GM12878 (cell line): ENCODE measurements around the gene GCNT4.
A peak's percentile ranks its signal among the peaks of the same experiment; 100 is the strongest.

Experiments used
- ATF7 ChIP-seq: fragments of 450-650 bp; IDR thresholded peaks from 2 replicates; pipeline ENCODE4 v1.6.1; 2016; ENCODE audit warnings: low read depth, mild to moderate bottlenecking
- CTCF ChIP-seq, 3 experiments: IDR thresholded peaks in 2 of 3; conservative IDR thresholded peaks in 1 of 3; 2 replicates each; pipeline ENCODE4 v1.5.1; 2011; ENCODE audit warnings: low read depth in 3 of 3, low read length in 3 of 3, mild to moderate bottlenecking in 3 of 3, control low read depth in 2 of 3, moderate library complexity in 2 of 3, inconsistent platforms in 1 of 3, mixed read lengths in 1 of 3; ENCODE audit not compliant: control insufficient read depth in 2 of 3, insufficient read depth in 1 of 3; ENCODE audit errors: extremely low read depth in 1 of 3
- ESRRA ChIP-seq: IDR thresholded peaks from 2 replicates; pipeline ENCODE4 v1.6.1; 2012; ENCODE audit warnings: mild to moderate bottlenecking, low read length, improper control_type of control experiment
- HCFC1 ChIP-seq: fragments of 150-350 bp; IDR thresholded peaks from 2 replicates; pipeline ENCODE4 v1.6.1; 2014; ENCODE audit warnings: low read length
- MYC ChIP-seq: IDR thresholded peaks from 2 replicates; pipeline ENCODE4 v1.6.1; 2011; ENCODE audit warnings: mild to moderate bottlenecking, low read length, moderate library complexity, inconsistent platforms; ENCODE audit not compliant: insufficient read depth, insufficient replicate concordance, insufficient read length, severe bottlenecking
- NR2F1 ChIP-seq: fragments of 450-650 bp; conservative IDR thresholded peaks from 2 replicates; pipeline ENCODE4 v1.6.1; 2017; ENCODE audit warnings: mild to moderate bottlenecking
- PBX3 ChIP-seq: IDR thresholded peaks from 2 replicates; pipeline ENCODE4 v1.6.1; 2011; ENCODE audit warnings: mild to moderate bottlenecking, low read depth, low read length, moderate library complexity; ENCODE audit not compliant: insufficient replicate concordance
- POLR2A ChIP-seq: IDR thresholded peaks from 2 replicates; pipeline ENCODE4 v1.6.1; 2011; ENCODE audit warnings: low read depth, mild to moderate bottlenecking, low read length
- POLR2AphosphoS5 ChIP-seq: IDR thresholded peaks from 2 replicates; pipeline ENCODE4 v1.6.1; 2011; ENCODE audit warnings: mild to moderate bottlenecking, low read length, inconsistent platforms
- RAD21 ChIP-seq: IDR thresholded peaks from 2 replicates; pipeline ENCODE4 v1.6.1; 2011; ENCODE audit warnings: mild to moderate bottlenecking, low read depth, low read length, moderate library complexity; ENCODE audit not compliant: insufficient read depth
- RCOR1 ChIP-seq: conservative IDR thresholded peaks from 2 replicates; pipeline ENCODE4 v1.6.1; 2012; ENCODE audit warnings: low read depth, low read length, improper control_type of control experiment
- REST ChIP-seq: IDR thresholded peaks from 2 replicates; pipeline ENCODE4 v1.6.1; 2012; ENCODE audit warnings: mild to moderate bottlenecking, low read depth, low read length
- TAF1 ChIP-seq: IDR thresholded peaks from 2 replicates; pipeline ENCODE4 v1.6.1; 2011; ENCODE audit warnings: mild to moderate bottlenecking, low read depth, low read length, borderline replicate concordance

GRCh38 chr5:75050415-75050814 is 1.9 kb downstream of the GCNT4 start:
- TF ChIP-seq HCFC1 (no peak), PBX3 (no peak), MYC (no peak), CTCF (IDR thresholded peaks at IDR 0.05 in 2 of 3, conservative IDR thresholded peaks at IDR 0.05 in 1 of 3; ENCODE audit: control insufficient read depth in 2 of 3, extremely low read depth in 1 of 3, insufficient read depth in 1 of 3, low read depth in 3 of 3, low read length in 3 of 3) (peak in 2 of 3 experiments; percentile 23; a peak in 2 of 6 replicates), ESRRA (no peak), NR2F1 (no peak), TAF1 (no peak), POLR2AphosphoS5 (no peak), REST (no peak), POLR2A (no peak), ATF7 (no peak), RAD21 (no peak), RCOR1 (no peak)
